Measurements from ENCODE around the gene UBA3.

UBA3 gene

DNA sequence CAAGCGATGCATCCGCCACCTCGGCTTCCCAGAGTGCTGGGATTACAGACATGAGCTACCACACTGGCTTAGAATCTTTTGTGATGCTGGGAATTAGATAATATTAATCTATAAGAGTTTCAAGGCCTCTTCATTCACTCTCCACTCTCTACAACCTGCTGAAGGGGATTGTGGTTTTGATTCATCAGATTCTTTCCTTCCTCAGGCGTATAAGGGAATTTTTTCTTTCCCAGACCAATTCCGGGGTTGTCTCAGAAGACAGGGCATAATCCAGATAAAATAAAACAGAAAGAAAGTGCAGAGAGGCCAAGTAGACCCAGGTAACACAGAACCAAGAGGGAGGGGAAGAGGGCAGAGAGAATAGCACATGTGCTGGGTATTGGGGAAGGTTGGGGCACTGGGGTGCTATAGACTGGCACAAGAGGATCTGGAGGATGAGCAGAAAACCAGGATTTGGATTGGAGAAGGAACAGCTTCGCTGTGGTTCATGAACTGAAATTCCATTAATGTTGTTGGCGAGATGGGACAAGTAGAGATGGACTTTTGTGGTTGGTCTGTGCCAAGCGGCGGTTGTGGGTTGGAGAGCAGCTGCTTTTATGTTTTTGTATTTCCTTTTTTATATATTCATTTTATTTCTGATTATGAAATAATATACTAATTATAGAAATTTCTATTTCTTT is 17.4 kb upstream of the UBA3 start:
- TF ChIP-seq, protein P1, sequence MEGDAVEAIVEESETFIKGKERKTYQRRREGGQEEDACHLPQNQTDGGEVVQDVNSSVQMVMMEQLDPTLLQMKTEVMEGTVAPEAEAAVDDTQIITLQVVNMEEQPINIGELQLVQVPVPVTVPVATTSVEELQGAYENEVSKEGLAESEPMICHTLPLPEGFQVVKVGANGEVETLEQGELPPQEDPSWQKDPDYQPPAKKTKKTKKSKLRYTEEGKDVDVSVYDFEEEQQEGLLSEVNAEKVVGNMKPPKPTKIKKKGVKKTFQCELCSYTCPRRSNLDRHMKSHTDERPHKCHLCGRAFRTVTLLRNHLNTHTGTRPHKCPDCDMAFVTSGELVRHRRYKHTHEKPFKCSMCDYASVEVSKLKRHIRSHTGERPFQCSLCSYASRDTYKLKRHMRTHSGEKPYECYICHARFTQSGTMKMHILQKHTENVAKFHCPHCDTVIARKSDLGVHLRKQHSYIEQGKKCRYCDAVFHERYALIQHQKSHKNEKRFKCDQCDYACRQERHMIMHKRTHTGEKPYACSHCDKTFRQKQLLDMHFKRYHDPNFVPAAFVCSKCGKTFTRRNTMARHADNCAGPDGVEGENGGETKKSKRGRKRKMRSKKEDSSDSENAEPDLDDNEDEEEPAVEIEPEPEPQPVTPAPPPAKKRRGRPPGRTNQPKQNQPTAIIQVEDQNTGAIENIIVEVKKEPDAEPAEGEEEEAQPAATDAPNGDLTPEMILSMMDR (IDR thresholded peaks at IDR 0.05; ENCODE audit: insufficient read depth, low read length, missing control alignments) = no peak
- POLR2A ChIA-PET = no interaction called here
- CTCF ChIA-PET = interaction anchor here (0.9 to 1.4 kb wide), 4 partner anchors 11 to 29 kb away, joined by 3 read pairs; no protein-coding TSS in a partner anchor
- H3K4me3 ChIP-seq (ENCODE audit: low read depth, low read length) = no peak overlapping the region
- no peak for DNase-seq (ENCODE audit: low read depth, low spot score)

DNA sequence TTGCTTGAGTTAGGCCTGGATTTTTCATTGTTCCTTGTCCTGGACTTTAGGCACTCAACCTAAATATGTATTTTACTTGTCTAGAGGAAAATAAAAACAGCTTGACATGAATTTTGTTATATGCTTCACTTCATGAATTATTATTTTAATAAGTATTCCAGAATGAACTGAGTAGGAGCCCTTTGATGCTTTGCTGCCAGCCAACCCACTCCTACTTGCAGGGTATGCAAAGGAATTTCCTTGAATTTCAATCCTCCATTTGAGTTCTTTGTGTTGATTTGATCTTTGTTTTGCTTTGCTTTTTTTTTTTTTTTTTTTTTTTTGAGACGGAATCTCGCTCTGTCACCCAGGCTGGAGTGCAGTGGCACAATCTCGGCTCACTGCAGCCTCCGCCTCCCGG is 16.1 kb upstream of the UBA3 start:
- ChIA-PET POLR2A (no interaction called here), CTCF (no interaction called here)
- H3K4me3 ChIP-seq (ENCODE audit: low read depth, low read length) = no peak overlapping the region
- no peak for DNase-seq (ENCODE audit: low read depth, low spot score)
- TF ChIP-seq, protein P1 (IDR thresholded peaks at IDR 0.05; ENCODE audit: insufficient read depth, low read length, missing control alignments) = no peak

DNA sequence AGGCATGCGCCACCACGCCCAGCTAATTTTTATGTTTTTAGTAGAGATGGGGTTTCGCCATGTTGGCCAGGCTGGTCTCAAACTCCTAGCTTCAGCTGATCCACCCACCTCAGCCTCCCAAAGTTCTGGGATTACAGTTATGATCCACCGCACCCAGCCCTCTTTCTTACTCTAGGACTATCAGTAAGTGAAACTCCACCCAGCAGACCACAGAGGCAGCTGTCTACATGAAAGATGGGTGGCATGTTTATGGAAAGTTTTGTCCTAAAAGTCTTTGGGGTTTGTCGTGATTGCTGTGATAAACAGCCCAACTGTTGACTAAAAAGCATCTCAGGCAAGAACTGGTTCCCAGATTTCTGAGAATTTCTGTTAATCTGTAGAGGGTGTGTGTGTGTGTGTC is 15.5 kb upstream of the UBA3 start:
- POLR2A ChIA-PET = no interaction called here
- H3K4me3 ChIP-seq (ENCODE audit: low read depth, low read length) = no peak overlapping the region
- CTCF ChIA-PET = no interaction called here
- no peak for DNase-seq (ENCODE audit: low read depth, low spot score)
- TF ChIP-seq, protein P1 (IDR thresholded peaks at IDR 0.05; ENCODE audit: insufficient read depth, low read length, missing control alignments) = no peak

DNA sequence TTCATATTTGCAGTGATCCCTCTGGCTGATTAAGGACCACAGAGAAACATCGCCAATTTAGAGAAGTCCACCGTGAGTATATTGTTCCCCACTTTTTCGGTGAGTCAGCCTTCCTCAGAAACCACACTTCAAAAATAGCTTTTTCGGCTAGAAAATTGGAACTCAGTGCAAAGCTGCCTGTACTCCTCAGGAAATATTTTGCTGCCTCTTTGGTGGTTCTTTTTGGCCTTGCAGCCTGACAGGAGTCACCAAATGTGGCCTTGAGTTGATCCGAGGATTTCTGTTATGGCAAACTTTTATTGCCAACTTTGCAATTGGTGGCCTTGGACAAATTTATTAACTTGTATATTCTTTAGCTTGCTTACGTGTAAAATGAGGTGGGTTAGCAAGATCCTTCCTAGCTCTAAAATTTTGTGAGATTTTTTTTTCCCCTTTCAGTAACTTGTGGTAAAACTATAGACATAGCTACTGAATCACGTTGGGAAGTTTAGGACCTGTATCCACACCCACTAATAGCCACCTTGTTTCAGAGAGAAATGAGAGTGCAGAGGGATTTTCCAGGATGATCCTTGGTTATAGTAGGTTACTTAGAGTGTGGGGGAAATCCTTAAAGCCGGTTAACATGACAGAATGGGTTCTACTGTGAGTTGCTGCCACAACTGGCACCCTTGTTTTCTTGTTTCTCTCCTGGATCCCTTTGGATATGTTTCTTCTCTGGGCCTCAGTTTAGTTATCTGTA is 14.5 kb upstream of the UBA3 start:
- ChIA-PET CTCF (interaction anchor here (1.4 kb wide), 2 partner anchors 26 to 315 kb away, joined by 5 to 6 read pairs; no protein-coding TSS in a partner anchor), POLR2A (interaction anchor here (0.6 to 1.7 kb wide), 3 partner anchors 10 to 1862 kb away, joined by 3 to 9 read pairs (median 3); partner anchors contain the start of gene ARL6IP5)
- no peak for DNase-seq (ENCODE audit: low read depth, low spot score)
- TF ChIP-seq, protein P1 (IDR thresholded peaks at IDR 0.05; ENCODE audit: insufficient read depth, low read length, missing control alignments) = no peak
- H3K4me3 ChIP-seq (ENCODE audit: low read depth, low read length) = no peak overlapping the region

DNA sequence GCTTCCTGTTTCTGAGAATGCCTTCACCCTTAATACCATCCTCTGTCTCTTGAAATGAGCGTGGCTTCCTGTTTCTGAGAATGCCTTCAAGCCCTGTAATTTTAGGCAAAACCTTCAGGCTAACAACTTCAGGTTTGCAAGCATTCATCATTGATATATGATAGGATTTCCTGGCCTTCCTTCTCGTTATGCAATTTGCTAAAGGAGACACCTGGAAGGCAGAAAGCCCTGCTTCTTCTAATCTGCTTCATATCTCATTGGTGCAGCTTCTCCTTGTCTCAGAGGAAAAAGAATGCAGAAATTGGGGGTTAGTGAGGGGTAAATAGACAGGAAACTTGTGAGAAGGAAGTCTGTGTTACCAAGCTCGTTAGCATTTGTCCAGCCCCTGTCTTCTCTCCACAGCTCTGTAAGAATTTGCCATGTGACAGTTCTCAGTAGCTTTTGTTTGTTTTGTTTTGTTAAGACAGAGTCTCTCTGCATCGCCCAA is 11.9 kb upstream of the UBA3 start:
- no peak overlapping the region for H3K4me3 ChIP-seq (ENCODE audit: low read depth, low read length)
- ChIA-PET POLR2A (interaction anchor here (1.1 kb wide), 1 partner anchor 10 kb away, joined by 4 read pairs; no protein-coding TSS in a partner anchor), CTCF (interaction anchor here (1.0 to 1.9 kb wide), 2 partner anchors 9 to 28 kb away, joined by 3 to 8 read pairs; no protein-coding TSS in a partner anchor)
- TF ChIP-seq, protein P1 (IDR thresholded peaks at IDR 0.05; ENCODE audit: insufficient read depth, low read length, missing control alignments) = no peak
- no peak for DNase-seq (ENCODE audit: low read depth, low spot score)
